Left ventricle myocardium inferior (tissue), 1 donor: ENCODE measurements around the gene CALHM1. TPM values are rescaled to one million over a fixed set of nuclear protein-coding genes. Genes with fewer than 3 reads are reported as not detected.

Experiments
- DNase-seq: peaks from one replicate; pipeline ENCODE4 v3.0.0-alpha.2; 2020
- H3K27ac ChIP-seq: fragments of 200-600 bp; replicated peaks from 2 replicates; pipeline ENCODE4 v1.8.0; 2021
- H3K27me3 ChIP-seq: fragments of 200-600 bp; 2 replicates; pipeline ENCODE4 v1.8.0; 2021; ENCODE audit warnings: low read depth
- H3K36me3 ChIP-seq: fragments of 200-600 bp; 2 replicates; pipeline ENCODE4 v1.8.0; 2021
- H3K4me1 ChIP-seq: fragments of 200-600 bp; 2 replicates; pipeline ENCODE4 v1.8.0; 2021
- H3K4me3 ChIP-seq: fragments of 200-600 bp; 2 replicates; pipeline ENCODE4 v1.8.0; 2021; ENCODE audit warnings: mild to moderate bottlenecking, moderate library complexity
- H3K9me3 ChIP-seq: fragments of 200-600 bp; replicated peaks from 2 replicates; pipeline ENCODE4 v1.8.0; 2021
- CTCF ChIP-seq: fragments of 200-600 bp; IDR thresholded peaks from 2 replicates; pipeline ENCODE4 v1.8.0; 2021; ENCODE audit warnings: antibody characterized with exemption, mild to moderate bottlenecking, borderline replicate concordance
- intact Hi-C: fragments of 100-400 bp; cut with micrococcal nuclease; formaldehyde crosslinking; loops from one replicate; pipeline ENCODE4 v1.11.0; 2022
- total RNA-seq: library from RNA; stranded (reverse); fragmentation: NEBNext Ultra II Directional; extraction: Animal tissue kit (Norgen Biotek cat#: 25700); gene quantifications from one replicate; pipeline ENCODE4 v1.2.1, GENCODE V29; 2021
- donor health status: DM: no; HTN: yes; CAD: no; lungs with severe emphysema.

Gene CALHM1
- total RNA-seq, 1 donor from 2014 or later, result not detected

- Histone ChIP-seq H3K4me1 (peaks cover 7% of the 10 kb centered on the region), H3K36me3 (no peaks in the 10 kb centered on the region), H3K27me3 (peaks cover 49% of the 10 kb centered on the region), H3K4me3 (no peak overlapping the region), H3K27ac (no peak overlapping the region), H3K9me3 (no peaks in the 10 kb centered on the region)
- no peak for DNase-seq
- intact Hi-C loops, result no loop called here
- TF ChIP-seq CTCF, result no peak
Measured at GRCh38 chr10:103502849-103503660, 44.4 kb upstream of the CALHM1 start.

- H3K36me3 ChIP-seq, result no peaks in the 10 kb centered on the region
- no peaks in the 10 kb centered on the region for H3K9me3 ChIP-seq
- H3K4me3 ChIP-seq, result no peak overlapping the region
- peaks cover 68% of the 10 kb centered on the region for H3K27me3 ChIP-seq
- H3K4me1 ChIP-seq, result peaks cover 7% of the 10 kb centered on the region
- no peak for TF ChIP-seq CTCF
- no peak for DNase-seq
- intact Hi-C loops, result no loop called here
- H3K27ac ChIP-seq, result no peak overlapping the region
Measured at GRCh38 chr10:103501186-103501585, 42.5 kb upstream of the CALHM1 start.

GRCh38 chr10:103500481-103500880 is 41.8 kb upstream of the CALHM1 start:
- H3K9me3 ChIP-seq, result no peaks in the 10 kb centered on the region
- no peak for TF ChIP-seq CTCF
- DNase-seq, result no peak
- H3K27ac ChIP-seq, result no peak overlapping the region
- intact Hi-C loops, result no loop called here
- no peaks in the 10 kb centered on the region for H3K36me3 ChIP-seq
- no peak overlapping the region for H3K4me3 ChIP-seq
- H3K4me1 ChIP-seq, result peaks cover 7% of the 10 kb centered on the region
- peaks cover 75% of the 10 kb centered on the region for H3K27me3 ChIP-seq

GRCh38 chr10:103499881-103500280 is 41.2 kb upstream of the CALHM1 start:
- Histone ChIP-seq H3K27ac (no peak overlapping the region), H3K4me3 (no peak overlapping the region), H3K36me3 (no peaks in the 10 kb centered on the region), H3K9me3 (no peaks in the 10 kb centered on the region), H3K27me3 (peaks cover 81% of the 10 kb centered on the region), H3K4me1 (peaks cover 7% of the 10 kb centered on the region)
- no peak for TF ChIP-seq CTCF
- DNase-seq, result no peak
- intact Hi-C loops, result no loop called here

- no peak for TF ChIP-seq CTCF
- Histone ChIP-seq H3K27ac (no peak overlapping the region), H3K4me3 (no peak overlapping the region), H3K4me1 (peaks cover 10% of the 10 kb centered on the region), H3K9me3 (no peaks in the 10 kb centered on the region), H3K27me3 (peaks cover 89% of the 10 kb centered on the region), H3K36me3 (no peaks in the 10 kb centered on the region)
- no peak for DNase-seq
- intact Hi-C loops, result no loop called here
Measured at GRCh38 chr10:103498936-103499638, 40.4 kb upstream of the CALHM1 start.
